GM18858 (cell line): ENCODE measurements around the gene LAMA3.

Source experiments
- ATAC-seq: cut with Tn5 transposase; IDR thresholded peaks from one replicate; pipeline ENCODE4 v1.9.1; 2021; ENCODE audit not compliant: unreplicated experiment

Gene LAMA3

DNA sequence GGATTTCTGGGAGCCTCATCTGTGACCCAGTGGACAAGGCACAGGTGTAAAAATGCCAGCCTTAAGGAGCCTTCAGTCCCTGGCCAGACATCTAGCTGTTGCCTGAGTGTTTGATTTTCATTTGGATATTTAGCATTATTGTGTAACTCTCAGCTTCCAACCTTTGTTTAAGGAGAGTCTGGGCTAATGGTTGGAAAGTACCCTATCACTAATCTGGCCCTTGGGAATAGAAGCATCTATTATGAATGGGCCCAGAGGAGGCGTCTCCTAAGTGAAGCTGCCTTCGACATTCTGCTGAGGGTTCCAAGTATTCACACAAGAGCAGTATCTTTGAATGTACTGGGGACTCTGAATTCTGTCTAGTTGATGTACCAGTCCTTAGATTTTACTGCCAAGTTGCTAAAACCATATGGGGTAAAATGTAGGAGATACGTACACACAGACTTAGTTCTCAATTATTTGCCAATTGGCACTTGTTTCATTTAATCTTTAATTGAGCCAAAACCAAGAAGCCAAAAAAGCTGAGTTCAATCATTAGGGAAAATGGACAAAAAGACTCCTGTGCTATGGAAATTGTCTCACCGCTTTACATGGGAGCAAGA is 19.3 kb upstream of the LAMA3 start:
- ATAC-seq = no peak

DNA sequence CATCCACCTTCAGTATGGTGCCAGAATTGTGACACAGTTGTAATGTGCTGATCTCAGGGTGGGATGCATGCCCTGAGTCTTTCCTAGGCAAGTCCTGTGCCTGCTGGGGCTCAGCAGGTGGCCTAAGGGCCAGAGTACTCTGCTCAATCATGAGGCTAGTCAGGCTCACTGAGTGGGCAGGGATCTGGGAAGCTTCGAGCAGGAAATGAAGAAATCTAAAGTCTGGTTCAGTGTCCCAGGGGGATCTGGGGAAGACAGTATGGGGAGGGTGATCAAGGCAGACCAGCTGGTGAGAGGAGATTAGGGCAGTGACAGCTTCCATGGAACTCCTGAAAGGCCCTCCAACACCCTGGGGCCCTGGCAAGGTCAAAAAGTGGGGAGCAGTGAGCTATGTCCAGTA is 17.7 kb upstream of the LAMA3 start:
- no peak for ATAC-seq

DNA sequence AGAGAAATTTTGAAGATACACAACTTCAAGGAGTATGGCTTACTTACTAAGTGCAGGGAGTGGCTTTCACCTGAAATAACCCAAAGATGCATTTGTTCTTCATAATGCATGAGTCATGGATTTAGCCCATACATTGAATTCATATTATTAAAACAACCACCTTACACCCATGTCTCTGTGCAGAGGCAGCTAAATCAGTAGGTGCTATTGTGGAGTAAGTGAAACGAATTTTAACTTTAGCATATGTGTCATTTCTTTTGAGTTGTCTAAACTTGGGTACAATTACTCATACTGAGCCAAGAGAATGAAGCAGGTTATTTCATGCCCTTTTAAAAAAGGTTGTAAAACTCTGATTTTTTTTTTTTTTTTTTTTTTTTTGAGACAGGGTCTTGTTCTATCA is 15.5 kb upstream of the LAMA3 start:
- ATAC-seq = no peak

GRCh38 chr18:23675236-23675635 is 14.0 kb upstream of the LAMA3 start:
- no peak for ATAC-seq

- ATAC-seq = no peak
Measured at GRCh38 chr18:23675896-23676295, 13.4 kb upstream of the LAMA3 start.

DNA sequence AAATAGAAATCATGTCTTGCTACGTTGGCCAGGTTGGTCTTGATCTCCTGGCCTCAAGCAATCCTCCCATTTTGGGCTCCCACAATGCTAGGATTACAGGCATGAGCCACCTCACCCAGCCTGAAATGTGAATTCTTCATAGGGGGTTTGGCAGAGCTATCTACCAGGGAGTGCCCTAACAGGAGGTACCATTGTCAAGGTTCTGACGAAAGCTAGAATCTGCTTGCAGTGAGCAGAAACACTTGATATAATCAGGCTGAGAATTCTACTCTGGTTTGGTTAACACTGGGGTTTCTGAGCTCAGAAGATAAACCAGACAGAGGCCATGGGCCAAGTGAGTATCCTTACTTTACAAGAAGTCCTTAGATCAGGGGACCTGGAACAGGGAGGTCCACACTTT is 7.2 kb upstream of the LAMA3 start:
- ATAC-seq = no peak

- ATAC-seq = no peak
Measured at GRCh38 chr18:23682472-23682871, 6.8 kb upstream of the LAMA3 start.

GRCh38 chr18:23683155-23683554 is 6.1 kb upstream of the LAMA3 start:
- ATAC-seq = no peak

DNA sequence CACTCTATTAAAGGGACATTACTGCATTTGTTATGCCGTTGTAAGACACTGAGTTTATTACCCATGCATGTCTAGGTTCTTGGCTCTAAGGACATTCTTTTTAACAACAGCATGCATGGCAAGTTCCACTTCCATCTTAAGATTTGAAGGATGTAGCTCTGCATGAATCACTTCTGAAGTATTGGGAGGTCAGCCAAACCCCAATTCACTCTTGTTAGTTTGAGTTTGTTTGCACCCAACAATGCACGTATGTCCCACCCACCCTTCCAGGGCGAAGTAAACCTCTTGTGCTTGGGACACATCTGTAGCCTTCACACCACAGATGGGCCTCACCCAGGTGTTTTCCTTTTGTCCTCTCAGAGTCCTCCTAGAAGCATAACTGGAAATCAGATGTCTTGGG is 5.6 kb upstream of the LAMA3 start:
- no peak for ATAC-seq

DNA sequence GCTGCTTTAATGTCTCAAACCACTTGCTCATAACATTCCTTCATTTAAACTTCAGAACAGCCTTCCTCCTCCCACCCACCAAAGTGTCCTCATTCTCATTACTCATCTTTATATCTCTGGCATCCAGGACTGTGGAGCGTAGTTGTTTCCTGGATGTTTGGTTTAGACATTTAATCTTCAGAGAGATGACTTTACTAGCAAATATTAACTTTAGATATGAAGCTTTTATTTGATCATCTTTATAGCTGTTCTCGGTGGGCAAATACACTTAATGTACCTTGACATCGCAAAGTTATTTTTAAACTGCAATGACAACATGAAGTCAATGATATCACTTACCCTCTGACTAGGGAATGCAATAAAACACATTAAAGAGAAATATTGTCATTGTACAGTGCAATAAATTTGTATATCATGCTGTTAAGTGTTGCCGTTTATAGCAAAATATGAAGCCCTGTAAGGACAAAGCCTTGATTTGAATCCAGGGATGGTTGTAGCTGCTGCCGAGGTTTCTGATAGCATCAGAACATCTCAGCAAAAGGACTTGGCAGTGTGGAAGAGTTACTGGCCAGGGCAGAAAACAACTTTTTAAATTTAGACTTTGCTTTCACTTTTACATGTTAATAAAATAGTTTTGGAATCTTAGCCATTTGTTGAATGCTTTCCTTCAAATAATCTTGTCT is 4.6 kb upstream of the LAMA3 start:
- ATAC-seq = no peak

GRCh38 chr18:23688528-23688927 is 725 bp upstream of the LAMA3 start:
- ATAC-seq = no peak

GRCh38 chr18:23689616-23690504 is 607 bp downstream of the LAMA3 start:
- ATAC-seq = no peak

DNA sequence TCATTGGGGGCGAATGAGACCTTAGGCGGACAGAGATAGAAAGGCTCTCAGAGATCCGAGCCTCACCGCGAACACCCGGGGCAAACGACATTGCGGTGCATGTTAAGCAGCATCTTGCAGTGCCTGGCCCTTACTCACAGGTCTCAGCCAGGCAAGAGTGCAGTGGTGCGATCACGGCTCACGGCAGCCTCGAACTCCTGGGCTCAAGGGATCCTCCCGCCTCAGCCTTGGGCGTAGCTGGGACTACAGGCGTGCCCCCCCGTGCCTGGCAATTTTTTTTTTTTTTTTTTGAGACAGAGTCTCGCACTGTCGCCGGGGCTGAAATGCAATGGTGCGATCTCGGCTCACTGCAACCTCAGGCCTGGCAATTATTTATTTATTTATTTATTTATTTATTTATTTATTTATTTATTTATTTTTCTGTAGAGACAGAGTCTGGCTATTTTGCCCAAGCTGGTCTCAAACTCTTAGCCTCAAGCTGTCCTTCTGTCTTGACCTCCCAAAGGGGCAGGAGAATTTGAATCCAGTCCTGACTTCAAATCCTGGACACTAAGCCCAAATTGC is 1.3 kb downstream of the LAMA3 start:
- ATAC-seq = no peak

GRCh38 chr18:23693846-23694245 is 4.6 kb downstream of the LAMA3 start:
- ATAC-seq = no peak

GRCh38 chr18:23694637-23695430 is 5.6 kb downstream of the LAMA3 start:
- ATAC-seq = no peak

DNA sequence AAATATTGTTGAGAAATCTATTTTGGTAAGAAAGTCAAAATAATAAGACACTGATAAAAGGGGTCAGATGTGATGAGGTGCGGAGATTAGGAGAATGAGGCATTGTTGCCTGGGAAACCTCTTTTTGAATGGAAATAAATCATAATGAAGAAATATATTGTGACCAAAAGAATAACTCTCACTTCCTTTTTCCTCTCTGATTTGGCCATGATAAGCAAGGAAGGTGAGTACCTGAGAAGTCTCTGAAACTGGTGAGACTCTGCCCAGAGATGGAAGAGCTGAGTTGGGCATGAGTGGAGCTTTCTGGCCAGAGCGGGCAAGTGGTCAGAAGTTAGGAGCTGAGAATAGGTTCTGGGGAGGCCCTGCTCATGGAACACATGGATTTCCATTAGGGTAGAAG is 11.8 kb downstream of the LAMA3 start:
- ATAC-seq = no peak

GRCh38 chr18:23701544-23702064 is 12.4 kb downstream of the LAMA3 start:
- ATAC-seq = no peak

DNA sequence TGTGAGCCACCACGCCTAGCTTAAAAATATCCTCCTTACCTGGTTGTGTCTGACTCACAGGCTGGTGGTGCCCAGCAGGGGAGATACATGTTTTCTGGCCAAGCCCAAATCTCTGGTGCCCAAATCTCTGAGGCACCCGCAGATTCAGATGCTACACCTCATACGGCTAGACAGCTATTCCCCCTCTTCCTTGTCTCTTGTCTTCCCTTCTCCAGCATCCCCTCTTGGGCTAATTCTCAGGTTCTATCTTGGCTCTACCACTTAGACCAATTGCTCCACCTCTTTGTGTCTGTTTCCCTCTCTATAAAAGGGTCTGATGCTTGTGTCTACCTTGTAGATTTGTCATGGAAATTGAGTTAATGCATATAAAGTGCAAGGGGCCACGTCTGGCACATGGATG is 13.4 kb downstream of the LAMA3 start:
- ATAC-seq = no peak

GRCh38 chr18:23703057-23703986 is 14.1 kb downstream of the LAMA3 start:
- no peak for ATAC-seq

DNA sequence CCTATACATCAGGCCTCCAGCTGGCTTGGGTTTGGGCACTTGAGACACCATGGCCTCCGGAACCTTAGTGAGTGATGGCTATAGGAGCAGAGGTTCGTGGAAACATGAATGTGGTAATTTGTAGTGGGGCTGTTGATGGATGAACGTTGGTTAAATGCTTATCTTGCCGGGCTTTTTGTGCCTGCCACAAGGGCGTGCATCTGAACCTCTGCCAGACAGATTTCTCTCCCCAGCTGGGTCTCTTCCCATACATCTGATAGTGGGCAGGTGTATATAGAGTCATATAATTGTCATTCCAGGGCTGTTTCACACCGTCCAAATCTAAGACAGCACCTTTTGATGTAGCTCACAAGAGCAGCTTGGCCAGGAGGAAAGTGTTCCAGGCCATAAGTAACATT is 14.7 kb downstream of the LAMA3 start:
- ATAC-seq = no peak
